HEK293 (cell line): ENCODE results near the gene RILP.

Source experiments
- CTCF ChIA-PET: fragments of 350-600 bp; formaldehyde crosslinking; extraction: SDS; loops from one replicate; lab custom pipeline; 2021; ENCODE audit warnings: antibody characterized with exemption; lab: Yijun Ruan, JAX
- POLR2A ChIA-PET: fragments of 300-600 bp; formaldehyde crosslinking; extraction: SDS; loops from one replicate; lab custom pipeline; 2020; ENCODE audit warnings: antibody characterized with exemption, inconsistent platforms; lab: Yijun Ruan, JAX
- H3K27ac ChIP-seq: fragments of 200-500 bp; sonication (Bioruptor generic); 2 replicates; pipeline ENCODE4 v1.5.1; 2014; ENCODE audit warnings: low read depth, low read length, control low read depth, inconsistent platforms; ENCODE audit errors: extremely low read depth
- H3K36me3 ChIP-seq, 2 experiments: fragments of 200-500 bp in 1 of 2; sonication (Bioruptor generic) in 1 of 2; 1 replicate in 1 of 2; 2 replicates in 1 of 2; pipeline ENCODE4 v1.5.1; 2014 to 2017; ENCODE audit warnings: inconsistent platforms in 2 of 2, low read length in 2 of 2; ENCODE audit not compliant: control insufficient read depth in 2 of 2, insufficient read depth in 1 of 2
- H3K4me1 ChIP-seq: fragments of 200-500 bp; sonication (Bioruptor generic); 2 replicates; pipeline ENCODE4 v1.5.1; 2014; ENCODE audit warnings: mild to moderate bottlenecking, low read length, inconsistent platforms; ENCODE audit not compliant: control insufficient read depth, insufficient read depth
- H3K4me3 ChIP-seq: 2 replicates; pipeline ENCODE4 v1.5.1; 2011; ENCODE audit warnings: low read depth, mild to moderate bottlenecking, control low read depth, low read length, moderate library complexity
- H3K9me3 ChIP-seq: fragments of 200-500 bp; sonication (Bioruptor generic); 2 replicates; pipeline ENCODE4 v1.5.1; 2014; ENCODE audit warnings: low read depth, low read length, inconsistent platforms; ENCODE audit not compliant: control insufficient read depth, insufficient read depth
- EGR2 ChIP-seq: fragments of 450-650 bp; formaldehyde crosslinking; IDR thresholded peaks from 2 replicates; pipeline ENCODE4 v1.5.1; 2016; ENCODE audit warnings: low read depth, missing biosample characterization, missing genetic modification characterization
- HOXC10 ChIP-seq: sonication (generic); formaldehyde crosslinking; IDR thresholded peaks from 2 replicates; pipeline ENCODE4 v1.8.1; 2023; ENCODE audit warnings: mild to moderate bottlenecking, missing genetic modification reagents
- OSR2 ChIP-seq: fragments of 450-650 bp; formaldehyde crosslinking; IDR thresholded peaks from 2 replicates; pipeline ENCODE4 v1.5.1; 2016; ENCODE audit warnings: missing biosample characterization, missing genetic modification characterization
- PATZ1 ChIP-seq: fragments of 450-650 bp; formaldehyde crosslinking; IDR thresholded peaks from 2 replicates; pipeline ENCODE4 v1.5.1; 2016; ENCODE audit warnings: missing biosample characterization, missing genetic modification characterization
- SP7 ChIP-seq: fragments of 450-650 bp; formaldehyde crosslinking; IDR thresholded peaks from 2 replicates; pipeline ENCODE4 v1.5.1; 2016; ENCODE audit warnings: missing biosample characterization, missing genetic modification characterization
- TRIM28 ChIP-seq: IDR thresholded peaks from 2 replicates; pipeline ENCODE4 v1.6.1; 2011; ENCODE audit warnings: low read length, control low read depth, borderline replicate concordance
- WT1 ChIP-seq: fragments of 450-650 bp; formaldehyde crosslinking; IDR thresholded peaks from 2 replicates; pipeline ENCODE4 v1.5.1; 2016; ENCODE audit warnings: missing biosample characterization, missing genetic modification characterization
- ZBTB17 ChIP-seq: fragments of 450-650 bp; formaldehyde crosslinking; IDR thresholded peaks from 2 replicates; pipeline ENCODE4 v1.5.1; 2016; ENCODE audit warnings: missing biosample characterization, missing genetic modification characterization
- ZBTB21 ChIP-seq: fragments of 450-650 bp; formaldehyde crosslinking; IDR thresholded peaks from 2 replicates; pipeline ENCODE4 v1.5.1; 2017; ENCODE audit warnings: missing biosample characterization, missing genetic modification characterization
- ZBTB26 ChIP-seq: fragments of 450-650 bp; formaldehyde crosslinking; optimal IDR thresholded peaks from 2 replicates; pipeline ENCODE3; 2016; ENCODE audit warnings: missing biosample characterization, mild to moderate bottlenecking, missing genetic modification characterization
- ZNF157 ChIP-seq: fragments of 450-650 bp; formaldehyde crosslinking; IDR thresholded peaks from 2 replicates; pipeline ENCODE4 v1.5.1; 2016; ENCODE audit warnings: missing biosample characterization, missing genetic modification characterization
- ZNF175 ChIP-seq: fragments of 450-650 bp; formaldehyde crosslinking; IDR thresholded peaks from 2 replicates; pipeline ENCODE4 v1.5.1; 2016; ENCODE audit warnings: missing biosample characterization, missing genetic modification characterization
- ZNF221 ChIP-seq: fragments of 450-650 bp; formaldehyde crosslinking; IDR thresholded peaks from 2 replicates; pipeline ENCODE4 v1.5.1; 2017; ENCODE audit warnings: missing biosample characterization, missing genetic modification characterization, borderline replicate concordance
- ZNF24 ChIP-seq: fragments of 450-650 bp; formaldehyde crosslinking; IDR thresholded peaks from 2 replicates; pipeline ENCODE4 v1.5.1; 2016; ENCODE audit warnings: missing biosample characterization, missing genetic modification characterization
- ZNF341 ChIP-seq: fragments of 450-650 bp; formaldehyde crosslinking; IDR thresholded peaks from 2 replicates; pipeline ENCODE4; 2016; ENCODE audit warnings: low read depth, missing biosample characterization, missing genetic modification characterization
- ZNF416 ChIP-seq: fragments of 450-650 bp; formaldehyde crosslinking; IDR thresholded peaks from 2 replicates; pipeline ENCODE4 v1.5.1; 2016; ENCODE audit warnings: missing biosample characterization, missing genetic modification characterization
- ZNF600 ChIP-seq: fragments of 450-650 bp; formaldehyde crosslinking; IDR thresholded peaks from 2 replicates; pipeline ENCODE4 v1.5.1; 2016; ENCODE audit warnings: missing biosample characterization, missing genetic modification characterization
- ZNF629 ChIP-seq: fragments of 450-650 bp; formaldehyde crosslinking; IDR thresholded peaks from 2 replicates; pipeline ENCODE4 v1.5.1; 2017; ENCODE audit warnings: missing biosample characterization, missing genetic modification characterization
- ZNF654 ChIP-seq: fragments of 450-650 bp; formaldehyde crosslinking; IDR thresholded peaks from 2 replicates; pipeline ENCODE4 v1.5.1; 2016; ENCODE audit warnings: low read depth, missing biosample characterization, missing genetic modification characterization
- ZSCAN23 ChIP-seq: fragments of 450-650 bp; formaldehyde crosslinking; IDR thresholded peaks from 2 replicates; pipeline ENCODE4 v1.5.1; 2016; ENCODE audit warnings: missing biosample characterization, missing genetic modification characterization
- TF ChIP-seq, protein P1 (sequence below): fragments of 450-650 bp; formaldehyde crosslinking; IDR thresholded peaks from 2 replicates; pipeline ENCODE4 v1.5.1; 2016; ENCODE audit warnings: missing biosample characterization, missing genetic modification characterization

RILP gene

GRCh38 chr17:1643293-1643998, 6.2 kb downstream of the RILP start (continued):
- TF ChIP-seq ZNF157 (tag by site-specific recombination): no peak
- TF ChIP-seq ZNF600 (tag by site-specific recombination): no peak
- TF ChIP-seq WT1 (tag by site-specific recombination): no peak
- TF ChIP-seq ZNF416 (tag by site-specific recombination): no peak
- 0 out of 2 replicates have a peak, but pooled peaks have one; percentile 25 for TF ChIP-seq OSR2
- no peak for TF ChIP-seq ZNF221 (tag by site-specific recombination)
- TF ChIP-seq, protein P1, sequence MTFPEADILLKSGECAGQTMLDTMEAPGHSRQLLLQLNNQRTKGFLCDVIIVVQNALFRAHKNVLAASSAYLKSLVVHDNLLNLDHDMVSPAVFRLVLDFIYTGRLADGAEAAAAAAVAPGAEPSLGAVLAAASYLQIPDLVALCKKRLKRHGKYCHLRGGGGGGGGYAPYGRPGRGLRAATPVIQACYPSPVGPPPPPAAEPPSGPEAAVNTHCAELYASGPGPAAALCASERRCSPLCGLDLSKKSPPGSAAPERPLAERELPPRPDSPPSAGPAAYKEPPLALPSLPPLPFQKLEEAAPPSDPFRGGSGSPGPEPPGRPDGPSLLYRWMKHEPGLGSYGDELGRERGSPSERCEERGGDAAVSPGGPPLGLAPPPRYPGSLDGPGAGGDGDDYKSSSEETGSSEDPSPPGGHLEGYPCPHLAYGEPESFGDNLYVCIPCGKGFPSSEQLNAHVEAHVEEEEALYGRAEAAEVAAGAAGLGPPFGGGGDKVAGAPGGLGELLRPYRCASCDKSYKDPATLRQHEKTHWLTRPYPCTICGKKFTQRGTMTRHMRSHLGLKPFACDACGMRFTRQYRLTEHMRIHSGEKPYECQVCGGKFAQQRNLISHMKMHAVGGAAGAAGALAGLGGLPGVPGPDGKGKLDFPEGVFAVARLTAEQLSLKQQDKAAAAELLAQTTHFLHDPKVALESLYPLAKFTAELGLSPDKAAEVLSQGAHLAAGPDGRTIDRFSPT: no peak
- peak; percentile 21 for TF ChIP-seq ZBTB26 (tag by site-specific recombination)
- no peak for TF ChIP-seq TRIM28
- TF ChIP-seq, all 188 proteins: peak for 6

DNA sequence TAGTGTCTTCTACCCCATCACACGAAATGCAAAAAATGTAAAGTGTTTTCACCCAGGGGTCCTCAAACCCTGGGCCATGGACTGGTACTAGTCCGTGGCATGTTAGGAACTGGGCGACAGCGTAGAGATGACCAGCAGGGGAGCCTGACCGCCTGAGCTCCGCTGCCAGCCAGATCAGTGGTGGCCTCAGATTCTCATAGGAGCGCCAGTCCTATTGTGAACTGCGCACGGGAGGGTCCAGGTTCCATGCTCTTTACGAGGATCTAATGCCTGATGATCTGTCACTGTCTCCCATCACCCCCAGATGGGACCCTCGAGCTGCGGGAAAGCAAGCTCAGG, 8.6 kb downstream of the RILP start:
- no peak for TF ChIP-seq ZNF175
- TF ChIP-seq SP7 (tag by site-specific recombination): no peak
- TF ChIP-seq ZNF221 (tag by site-specific recombination): no peak
- TF ChIP-seq HOXC10 (CRISPR knock-in tag): no peak
- no peak for TF ChIP-seq ZBTB21 (tag by site-specific recombination)
- no peak for TF ChIP-seq ZNF341 (tag by site-specific recombination)
- no peak for TF ChIP-seq ZNF629 (tag by site-specific recombination)
- TF ChIP-seq ZSCAN23 (tag by site-specific recombination): no peak
- Histone ChIP-seq H3K36me3 (no peaks in the 10 kb centered on the region), H3K4me1 (0 out of 2 replicates have a peak, but pooled peaks cover 2% of the 10 kb centered on the region), H3K4me3 (no peak overlapping the region), H3K9me3 (no peaks in the 10 kb centered on the region), H3K27ac (no peak overlapping the region)
- ChIA-PET POLR2A (interaction anchor here (1.0 to 1.4 kb wide), 2 partner anchors 8 to 13 kb away, joined by 3 to 5 read pairs; partner anchors contain the start of gene SLC43A2), CTCF (interaction anchor here (0.6 to 1.1 kb wide), 4 partner anchors 12 to 414 kb away, joined by 3 to 6 read pairs (median 4); partner anchors contain the start of gene SLC43A2)

- ChIA-PET POLR2A (interaction anchor here (1.0 to 1.7 kb wide), 4 partner anchors 8 to 12 kb away, joined by 3 to 5 read pairs (median 4); partner anchors contain the start of gene SLC43A2), CTCF (interaction anchor here (0.6 to 2.1 kb wide), 4 partner anchors 8 to 414 kb away, joined by 3 to 11 read pairs (median 4); partner anchors contain the start of gene RILP)
- Histone ChIP-seq H3K4me3 (no peak overlapping the region), H3K36me3 (no peaks in the 10 kb centered on the region), H3K9me3 (no peaks in the 10 kb centered on the region), H3K4me1 (0 out of 2 replicates have a peak, but pooled peaks cover 2% of the 10 kb centered on the region), H3K27ac (no peak overlapping the region)
- TF ChIP-seq PATZ1 (tag by site-specific recombination) (0 out of 2 replicates have a peak, but pooled peaks have one; percentile 6), ZNF654 (no peak), ZNF24 (tag by site-specific recombination) (no peak), ZBTB17 (tag by site-specific recombination) (peak; percentile 68), EGR2 (tag by site-specific recombination) (peak; percentile 34; the same call in 1 of the 2 replicates)
- TF ChIP-seq, protein P1: peak; percentile 55
Measured at GRCh38 chr17:1640329-1641064, 9.2 kb downstream of the RILP start.
